Adrenal gland (tissue), 12 donors: ENCODE data around the gene RTF2. TPM values are rescaled to one million over a fixed set of nuclear protein-coding genes. Genes with fewer than 3 reads are reported as not detected.
A peak's percentile ranks its signal among the peaks of the same experiment; 100 is the strongest.

Experiments used
- DNase-seq, 7 donors: peaks; one replicate each; pipeline ENCODE4 v3.0.0-alpha.2; 2019 to 2020
- H3K27ac ChIP-seq, 5 donors: fragments of 200-600 bp; sonication (generic) in 4 of 5; 1 replicate in 3 of 5; 2 replicates in 2 of 5; pipeline versions ENCODE4 v1.5.1 to v1.8.0; 2016 to 2020; ENCODE audit warnings: mild to moderate bottlenecking in 1 of 5
- H3K27me3 ChIP-seq: fragments of 200-600 bp; 2 replicates; pipeline ENCODE4 v1.8.0; 2021
- H3K36me3 ChIP-seq, 2 donors: fragments of 200-600 bp; replicated peaks in 1 of 2; 1 replicate in 1 of 2; 2 replicates in 1 of 2; pipeline versions ENCODE4 v1.5.1 to v1.8.0; 2018 to 2022
- H3K4me1 ChIP-seq, 2 donors: fragments of 200-600 bp; replicated peaks in 1 of 2; 1 replicate in 1 of 2; 2 replicates in 1 of 2; pipeline versions ENCODE4 v1.5.1 to v1.8.0; 2018 to 2021
- H3K4me3 ChIP-seq, 4 donors: fragments of 200-600 bp; sonication (generic) in 3 of 4; one replicate each; pipeline ENCODE4 v1.5.1; 2016 to 2018
- H3K9me3 ChIP-seq, 3 donors: fragments of 200-600 bp; sonication (generic) in 1 of 3; replicated peaks in 1 of 3; 1 replicate in 2 of 3; 2 replicates in 1 of 3; pipeline versions ENCODE4 v1.5.1 to v1.8.0; 2016 to 2021
- POLR2A ChIP-seq, 2 donors: fragments of 450-650 bp; IDR thresholded peaks; one replicate each; pipeline ENCODE4 v1.6.1; 2017; ENCODE audit warnings: antibody characterized with exemption in 2 of 2, mild to moderate bottlenecking in 2 of 2, moderate library complexity in 1 of 2
- WGBS, 4 donors: extraction: QIAGEN DNeasy Blood & Tissue Kit in 2 of 4; methylation state at CpG; one replicate each; pipeline versions ENCODE4 v1.1.5 to v1.1.7; 2013 to 2017; 5-methylcytosine and 5-hydroxymethylcytosine counted together
- intact Hi-C, 2 donors: fragments of 100-400 bp; cut with DNase I; formaldehyde crosslinking; loops; one replicate each; pipeline versions ENCODE4 v1.14.1 to v1.15.0; 2022 to 2023
- polyA plus RNA-seq, 3 donors: library from polyadenylated mRNA; stranded (reverse); fragments of 200-250 nt in 2 of 3; fragments of 350-450 nt in 1 of 3; fragmentation: Illumina TruSeq in 1 of 3; extraction: RNeasy Lipid Tissue Mini Kit (QIAGEN cat#74804) in 1 of 3; gene quantifications; one replicate each; pipeline ENCODE4 v1.2.3, GENCODE V29; 2013 to 2014
- total RNA-seq, 9 donors: library from RNA; depleted of rRNA in 4 of 9; stranded (reverse); fragments of >200 nt in 4 of 9; fragments of 120-200 nt in 1 of 9; fragmentation: NEBNext Ultra II Directional in 1 of 9; extraction: Animal tissue kit (Norgen Biotek cat#: 25700) in 1 of 9; gene quantifications; one replicate each; pipeline versions ENCODE4 v1.1.0 to v1.2.4, GENCODE V29; 2013 to 2023
- TF ChIP-seq, protein P1 (sequence below), 6 experiments: fragments of 450-650 bp in 4 of 6; fragments of 200-600 bp in 2 of 6; sonication (generic) in 1 of 6; IDR thresholded peaks; 1 replicate in 5 of 6; 2 replicates in 1 of 6; pipeline versions ENCODE4 v1.5.1 to v1.8.0; 2016 to 2021; ENCODE audit warnings: antibody characterized with exemption in 6 of 6, mild to moderate bottlenecking in 2 of 6, moderate library complexity in 1 of 6
- donor health status: healthy with polysubstance abuse.
- donor health status: Bipolar disorder and iron deficiency.
- donor health status: DM: yes; HTN: yes; CAD: no.
- donor health status: DM: no; HTN: no; CAD: no.
- donor health status: DM: no; HTN: no; CAD: no.
- donor health status: DM: yes; HTN: yes; CAD: no.

RTF2 gene
- total and polyA plus RNA-seq, 12 donors: 48.8 to 156 (median 92.8) TPM

- TF ChIP-seq, protein P1, sequence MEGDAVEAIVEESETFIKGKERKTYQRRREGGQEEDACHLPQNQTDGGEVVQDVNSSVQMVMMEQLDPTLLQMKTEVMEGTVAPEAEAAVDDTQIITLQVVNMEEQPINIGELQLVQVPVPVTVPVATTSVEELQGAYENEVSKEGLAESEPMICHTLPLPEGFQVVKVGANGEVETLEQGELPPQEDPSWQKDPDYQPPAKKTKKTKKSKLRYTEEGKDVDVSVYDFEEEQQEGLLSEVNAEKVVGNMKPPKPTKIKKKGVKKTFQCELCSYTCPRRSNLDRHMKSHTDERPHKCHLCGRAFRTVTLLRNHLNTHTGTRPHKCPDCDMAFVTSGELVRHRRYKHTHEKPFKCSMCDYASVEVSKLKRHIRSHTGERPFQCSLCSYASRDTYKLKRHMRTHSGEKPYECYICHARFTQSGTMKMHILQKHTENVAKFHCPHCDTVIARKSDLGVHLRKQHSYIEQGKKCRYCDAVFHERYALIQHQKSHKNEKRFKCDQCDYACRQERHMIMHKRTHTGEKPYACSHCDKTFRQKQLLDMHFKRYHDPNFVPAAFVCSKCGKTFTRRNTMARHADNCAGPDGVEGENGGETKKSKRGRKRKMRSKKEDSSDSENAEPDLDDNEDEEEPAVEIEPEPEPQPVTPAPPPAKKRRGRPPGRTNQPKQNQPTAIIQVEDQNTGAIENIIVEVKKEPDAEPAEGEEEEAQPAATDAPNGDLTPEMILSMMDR (IDR thresholded peaks at IDR 0.05): no peak
- no peak for TF ChIP-seq POLR2A (IDR thresholded peaks at IDR 0.05)
- H3K9me3 ChIP-seq: no peaks in the 10 kb centered on the region
- DNase-seq: no peak
- no peak overlapping the region for H3K4me3 ChIP-seq
- 93 to 98% (median 96%) methylated on average over 5 of the region's 5 CpGs for whole genome bisulfite sequencing, 4 donors
- H3K4me1 ChIP-seq: no peaks in the 10 kb centered on the region
- H3K36me3 ChIP-seq: peaks cover 0 to 44% of the 10 kb centered on the region in 2 donors
- no peaks in the 10 kb centered on the region for H3K27me3 ChIP-seq
- intact Hi-C loops: no loop called here
- no peak overlapping the region for H3K27ac ChIP-seq
These were observed 20.1 kb downstream of the RTF2 start for GRCh38 chr20:56488566-56488965.

GRCh38 chr20:56501116-56501515, 32.7 kb downstream of the RTF2 start:
- WGBS, 4 donors: 97 to 100% (median 97%) methylated on average over 1 of the region's 1 CpG
- no peak for TF ChIP-seq POLR2A (IDR thresholded peaks at IDR 0.05)
- TF ChIP-seq, protein P1 (IDR thresholded peaks at IDR 0.05): no peak

DNA sequence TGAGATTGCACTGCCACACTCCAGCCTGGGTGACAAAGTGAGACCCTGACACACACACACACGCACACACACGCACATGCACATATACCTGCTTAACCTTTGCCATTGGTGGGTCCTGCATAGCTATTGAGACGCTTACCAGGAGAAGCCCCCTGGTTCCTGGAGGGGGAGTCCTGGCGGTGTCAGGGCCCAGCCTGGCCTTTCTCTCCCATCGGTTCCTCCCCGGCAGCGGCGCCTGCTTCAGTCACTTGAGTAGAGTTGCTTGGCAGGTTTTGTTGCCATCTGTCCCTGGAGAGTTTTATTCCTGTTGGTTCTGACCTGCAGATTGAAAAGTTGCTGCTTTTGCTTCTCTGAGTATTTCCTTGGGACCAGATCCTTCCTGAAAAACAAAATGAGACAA, 35.5 kb downstream of the RTF2 start:
- no peak for DNase-seq
- Histone ChIP-seq H3K36me3 (no peaks in the 10 kb centered on the region), H3K4me1 (no peaks in the 10 kb centered on the region), H3K27me3 (no peaks in the 10 kb centered on the region), H3K9me3 (no peaks in the 10 kb centered on the region), H3K27ac (no peak overlapping the region), H3K4me3 (no peak overlapping the region)
- intact Hi-C loops: no loop called here
- no peak for TF ChIP-seq POLR2A (IDR thresholded peaks at IDR 0.05)
- TF ChIP-seq, protein P1 (IDR thresholded peaks at IDR 0.05): no peak
- 95 to 100% (median 97%) methylated on average over 3 to 8 of the region's 8 CpGs for WGBS, 4 donors

More at GRCh38 chr20:56501116-56501515, 32.7 kb downstream of the RTF2 start:
- no peak overlapping the region for H3K4me3 ChIP-seq
- intact Hi-C loops: no loop called here
- no peaks in the 10 kb centered on the region for H3K4me1 ChIP-seq
- H3K36me3 ChIP-seq: no peaks in the 10 kb centered on the region
- DNase-seq: no peak
- no peak overlapping the region for H3K27ac ChIP-seq
- H3K9me3 ChIP-seq: no peaks in the 10 kb centered on the region
- H3K27me3 ChIP-seq: no peaks in the 10 kb centered on the region

- H3K27me3 ChIP-seq: no peaks in the 10 kb centered on the region
- no peak overlapping the region for H3K4me3 ChIP-seq
- no peaks in the 10 kb centered on the region for H3K4me1 ChIP-seq
- H3K36me3 ChIP-seq: no peaks in the 10 kb centered on the region
- no peak for TF ChIP-seq POLR2A (IDR thresholded peaks at IDR 0.05)
- TF ChIP-seq, protein P1 (IDR thresholded peaks at IDR 0.05): peak in 1 of 6 experiments; percentile 4
- intact Hi-C loops: no loop called here
- no peaks in the 10 kb centered on the region for H3K9me3 ChIP-seq
- WGBS, 4 donors: 83 to 90% (median 88%) methylated on average over 9 of the region's 9 CpGs
- DNase-seq: no peak
- H3K27ac ChIP-seq: no peak overlapping the region
These were observed 36.1 kb downstream of the RTF2 start for GRCh38 chr20:56504373-56505005.
